Endothelial cell (in vitro differentiated cells): Measurements from ENCODE around the gene GPR78. TPM values are rescaled to one million over a fixed set of nuclear protein-coding genes. Genes with fewer than 3 reads are reported as not detected.

Source experiments
- DNase-seq: peaks from one replicate; pipeline ENCODE4 v3.0.0; 2021; ENCODE audit warnings: low spot score
- H3K27ac Mint-ChIP-seq: one replicate; pipeline ENCODE4 v1.8.0; 2021; ENCODE audit warnings: mixed read lengths, inconsistent platforms; ENCODE audit not compliant: unreplicated experiment
- H3K27me3 Mint-ChIP-seq: one replicate; pipeline ENCODE4 v1.8.0; 2021; ENCODE audit warnings: mild to moderate bottlenecking, moderate library complexity, mixed read lengths, inconsistent platforms; ENCODE audit not compliant: unreplicated experiment
- H3K36me3 Mint-ChIP-seq: one replicate; pipeline ENCODE4 v1.8.0; 2021; ENCODE audit warnings: mild to moderate bottlenecking, low read depth, mixed read lengths, inconsistent platforms; ENCODE audit not compliant: unreplicated experiment
- H3K4me1 Mint-ChIP-seq: one replicate; pipeline ENCODE4 v1.8.0; 2021; ENCODE audit warnings: mild to moderate bottlenecking, mixed read lengths, inconsistent platforms; ENCODE audit not compliant: unreplicated experiment
- H3K4me3 Mint-ChIP-seq: one replicate; pipeline ENCODE4 v1.8.0; 2021; ENCODE audit warnings: mild to moderate bottlenecking, mixed read lengths, inconsistent platforms; ENCODE audit not compliant: unreplicated experiment
- H3K9me3 Mint-ChIP-seq: one replicate; pipeline ENCODE4 v1.8.0; 2021; ENCODE audit warnings: mixed read lengths, inconsistent platforms; ENCODE audit not compliant: unreplicated experiment
- total RNA-seq: library from RNA; stranded (reverse); fragmentation: NEBNext Ultra II Directional; extraction: Animal tissue kit (Norgen Biotek cat#: 25700); gene quantifications from one replicate; pipeline ENCODE4 v1.2.1, GENCODE V29; 2021; ENCODE audit not compliant: unreplicated experiment
- TF ChIP-seq, protein P1 (sequence below): fragments of 200-600 bp; sonication (generic); IDR thresholded peaks from one replicate; pipeline ENCODE4 v1.5.0; 2021; ENCODE audit warnings: antibody characterized with exemption; ENCODE audit not compliant: unreplicated experiment

Gene GPR78
- total RNA-seq, 1 donor from 2014 or later = not detected

GRCh38 chr4:8602686-8603430 lies 22.7 kb downstream of the GPR78 start:
- Mint-ChIP-seq H3K4me1 (peaks cover 2% of the 10 kb centered on the region), H3K36me3 (no peaks in the 10 kb centered on the region)

GRCh38 chr4:8603931-8604330 lies 23.7 kb downstream of the GPR78 start:
- DNase-seq = no peak
- Mint-ChIP-seq H3K4me3 (no peak overlapping the region), H3K27me3 (peaks cover 7% of the 10 kb centered on the region), H3K36me3 (peaks cover 1% of the 10 kb centered on the region), H3K9me3 (no peaks in the 10 kb centered on the region), H3K27ac (no peak overlapping the region), H3K4me1 (peaks cover 2% of the 10 kb centered on the region)
- TF ChIP-seq, protein P1, sequence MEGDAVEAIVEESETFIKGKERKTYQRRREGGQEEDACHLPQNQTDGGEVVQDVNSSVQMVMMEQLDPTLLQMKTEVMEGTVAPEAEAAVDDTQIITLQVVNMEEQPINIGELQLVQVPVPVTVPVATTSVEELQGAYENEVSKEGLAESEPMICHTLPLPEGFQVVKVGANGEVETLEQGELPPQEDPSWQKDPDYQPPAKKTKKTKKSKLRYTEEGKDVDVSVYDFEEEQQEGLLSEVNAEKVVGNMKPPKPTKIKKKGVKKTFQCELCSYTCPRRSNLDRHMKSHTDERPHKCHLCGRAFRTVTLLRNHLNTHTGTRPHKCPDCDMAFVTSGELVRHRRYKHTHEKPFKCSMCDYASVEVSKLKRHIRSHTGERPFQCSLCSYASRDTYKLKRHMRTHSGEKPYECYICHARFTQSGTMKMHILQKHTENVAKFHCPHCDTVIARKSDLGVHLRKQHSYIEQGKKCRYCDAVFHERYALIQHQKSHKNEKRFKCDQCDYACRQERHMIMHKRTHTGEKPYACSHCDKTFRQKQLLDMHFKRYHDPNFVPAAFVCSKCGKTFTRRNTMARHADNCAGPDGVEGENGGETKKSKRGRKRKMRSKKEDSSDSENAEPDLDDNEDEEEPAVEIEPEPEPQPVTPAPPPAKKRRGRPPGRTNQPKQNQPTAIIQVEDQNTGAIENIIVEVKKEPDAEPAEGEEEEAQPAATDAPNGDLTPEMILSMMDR = no peak

More at GRCh38 chr4:8602686-8603430, 22.7 kb downstream of the GPR78 start:
- Mint-ChIP-seq H3K27ac (peak overlapping the region; percentile 52), H3K27me3 (peaks cover 6% of the 10 kb centered on the region), H3K9me3 (no peaks in the 10 kb centered on the region), H3K4me3 (no peak overlapping the region)
- TF ChIP-seq, protein P1 = no peak
- no peak for DNase-seq

DNA sequence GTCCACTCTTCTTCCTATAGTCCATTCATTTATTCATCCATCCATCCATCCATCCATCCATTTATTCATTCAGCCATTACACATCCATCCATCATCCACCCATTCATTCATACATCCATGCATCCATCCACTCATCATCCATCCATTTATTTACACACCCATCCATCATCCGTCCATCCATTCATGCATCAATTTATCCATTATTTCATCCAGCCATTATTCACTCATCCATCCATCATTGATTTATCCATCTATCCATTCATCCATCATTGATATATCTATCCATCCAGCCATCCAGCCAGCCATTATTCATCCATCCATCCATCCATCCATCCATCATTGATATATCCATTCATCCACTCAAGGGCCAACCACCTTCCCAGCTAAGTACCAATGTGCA lies 25.1 kb downstream of the GPR78 start:
- Mint-ChIP-seq H3K9me3 (no peaks in the 10 kb centered on the region), H3K27me3 (peaks cover 10% of the 10 kb centered on the region), H3K27ac (no peak overlapping the region), H3K36me3 (peaks cover 3% of the 10 kb centered on the region), H3K4me1 (peaks cover 2% of the 10 kb centered on the region), H3K4me3 (no peak overlapping the region)
- TF ChIP-seq, protein P1 = no peak
- DNase-seq = no peak

DNA sequence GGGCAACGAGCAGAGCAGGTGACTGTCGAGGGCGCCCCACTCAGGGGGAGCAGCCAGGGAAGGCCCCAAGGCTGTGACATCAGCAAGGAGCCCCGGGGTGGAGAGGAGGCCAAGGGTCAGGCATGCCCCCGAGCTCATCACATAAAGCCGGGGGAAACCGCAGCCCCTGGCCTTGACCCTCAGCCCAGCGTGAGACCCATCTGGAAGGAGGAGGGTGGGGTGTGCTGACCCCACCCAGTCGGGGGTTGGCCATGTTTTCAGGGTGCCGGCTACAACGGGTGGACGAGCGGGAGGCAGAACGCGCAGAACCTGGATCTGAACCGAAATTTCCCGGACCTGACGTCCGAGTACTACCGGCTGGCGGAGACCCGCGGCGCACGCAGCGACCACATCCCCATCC lies 26.3 kb downstream of the GPR78 start:
- Mint-ChIP-seq H3K36me3 (peaks cover 3% of the 10 kb centered on the region), H3K9me3 (no peaks in the 10 kb centered on the region), H3K4me3 (no peak overlapping the region), H3K27ac (no peak overlapping the region), H3K27me3 (peaks cover 10% of the 10 kb centered on the region), H3K4me1 (peaks cover 2% of the 10 kb centered on the region)
- DNase-seq = no peak
- TF ChIP-seq, protein P1 = no peak

DNA sequence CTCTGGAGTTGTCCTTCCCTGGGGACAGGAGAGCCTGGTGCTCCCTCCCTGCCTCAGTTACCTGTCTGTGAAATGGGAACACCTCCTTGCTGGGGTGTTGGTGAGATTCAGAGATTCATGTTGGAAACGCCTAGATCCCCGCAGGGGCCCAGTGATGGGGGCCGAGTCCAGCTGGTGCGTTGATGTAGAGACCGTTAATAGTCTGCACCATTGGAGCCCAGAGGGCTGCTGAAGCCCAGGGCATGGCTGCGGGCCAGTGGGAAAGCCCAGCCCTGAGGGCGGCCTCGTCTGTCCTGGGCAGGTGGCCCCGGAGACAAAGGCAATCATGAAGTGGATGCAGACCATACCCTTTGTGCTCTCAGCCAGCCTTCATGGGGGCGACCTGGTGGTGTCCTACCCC lies 26.8 kb downstream of the GPR78 start:
- H3K36me3 Mint-ChIP-seq = peaks cover 3% of the 10 kb centered on the region

More for the DNA sequence above, 26.8 kb downstream of the GPR78 start:
- no peak overlapping the region for H3K4me3 Mint-ChIP-seq
- H3K27ac Mint-ChIP-seq = no peak overlapping the region
- H3K9me3 Mint-ChIP-seq = no peaks in the 10 kb centered on the region
- DNase-seq = no peak
- H3K4me1 Mint-ChIP-seq = peaks cover 4% of the 10 kb centered on the region
- TF ChIP-seq, protein P1 = no peak
- H3K27me3 Mint-ChIP-seq = peaks cover 10% of the 10 kb centered on the region
